Heart left ventricle (tissue), 16 donors: ENCODE measurements around the gene ZC3H7A. TPM values are rescaled to one million over a fixed set of nuclear protein-coding genes. Genes with fewer than 3 reads are reported as not detected.

ENCODE experiments used
- ATAC-seq, 4 donors: fragments of 200-7000 bp; cut with Tn5 transposase; one replicate each; pipeline ENCODE4 v1.9.1; 2020 to 2022; ENCODE audit warnings: moderate library complexity in 4 of 4, mild to moderate bottlenecking in 3 of 4, moderate number of reproducible peaks in 1 of 4
- DNase-seq, 5 donors: peaks; one replicate each; pipeline ENCODE4 v3.0.0-alpha.2; 2020
- H3K27ac ChIP-seq, 12 donors: fragments of 200-600 bp; sonication (generic) in 4 of 12; one replicate each; pipeline versions ENCODE4 v1.5.0 to v1.8.0; 2016 to 2022; ENCODE audit warnings: mild to moderate bottlenecking in 2 of 12
- H3K27me3 ChIP-seq, 9 donors: fragments of 200-600 bp; sonication (generic) in 2 of 9; one replicate each; pipeline versions ENCODE4 v1.5.1 to v1.8.0; 2016 to 2022; ENCODE audit warnings: mild to moderate bottlenecking in 3 of 9
- H3K36me3 ChIP-seq, 9 donors: fragments of 200-600 bp; sonication (generic) in 2 of 9; one replicate each; pipeline versions ENCODE4 v1.5.0 to v1.8.0; 2018 to 2022; ENCODE audit warnings: mild to moderate bottlenecking in 2 of 9
- H3K4me1 ChIP-seq, 12 donors: fragments of 200-600 bp; sonication (generic) in 4 of 12; one replicate each; pipeline versions ENCODE4 v1.5.0 to v1.8.0; 2016 to 2022; ENCODE audit warnings: mild to moderate bottlenecking in 3 of 12
- H3K4me3 ChIP-seq, 12 donors: fragments of 200-600 bp; sonication (generic) in 4 of 12; one replicate each; pipeline versions ENCODE4 v1.5.0 to v1.8.0; 2017 to 2022; ENCODE audit warnings: mild to moderate bottlenecking in 9 of 12, moderate library complexity in 4 of 12
- H3K9me3 ChIP-seq, 12 donors: fragments of 200-600 bp; sonication (generic) in 4 of 12; one replicate each; pipeline versions ENCODE4 v1.5.0 to v1.8.0; 2016 to 2022; ENCODE audit warnings: mild to moderate bottlenecking in 1 of 12
- POLR2A ChIP-seq, 2 donors: fragments of 450-650 bp; IDR thresholded peaks; one replicate each; pipeline ENCODE4 v1.6.1; 2017; ENCODE audit warnings: antibody characterized with exemption in 2 of 2, mild to moderate bottlenecking in 2 of 2, moderate library complexity in 2 of 2
- WGBS, 4 donors: extraction: QIAGEN DNeasy Blood & Tissue Kit in 2 of 4; methylation state at CpG; one replicate each; pipeline versions ENCODE4 v1.1.5 to v1.1.7; 2013 to 2018; 5-methylcytosine and 5-hydroxymethylcytosine counted together
- intact Hi-C, 10 donors: fragments of 100-400 bp; cut with DNase I; formaldehyde crosslinking; loops; one replicate each; pipeline versions ENCODE4 v1.11.1 to v1.14.2; 2022
- polyA plus RNA-seq, 2 donors: library from polyadenylated mRNA; stranded (reverse); fragments of 200-250 nt; gene quantifications; one replicate each; pipeline ENCODE4 v1.2.3, GENCODE V29; 2013
- total RNA-seq, 9 donors: library from RNA; depleted of rRNA in 2 of 9; stranded (reverse); fragments of >200 nt in 2 of 9; fragmentation: NEBNext Ultra II Directional in 3 of 9; extraction: Animal tissue kit (Norgen Biotek cat#: 25700) in 3 of 9; gene quantifications; one replicate each; pipeline versions ENCODE4 v1.1.0 to v1.2.4, GENCODE V29; 2016 to 2023
- TF ChIP-seq, protein P1 (sequence below), 12 donors: fragments of 200-600 bp; sonication (generic) in 4 of 12; IDR thresholded peaks; one replicate each; pipeline versions ENCODE4 v1.5.0 to v1.8.0; 2018 to 2022; ENCODE audit warnings: antibody characterized with exemption in 12 of 12, mild to moderate bottlenecking in 5 of 12
- donor health status: ischemic (EF 13 %, LVEDD 7.1; RV severe dilation, severe dysfunction).
- donor health status: healthy with polysubstance abuse.
- donor health status: DM: no; HTN: yes; CAD: no.
- donor health status: DM: no; HTN: no; CAD: no.
- donor health status: ischemic (EF 25% LVEDD 6.9; RV normal size, moderate dysfunction).
- donor health status: ischemic (EF 25% LVEDD 5.7; RV mildly dilated, moderate dysfunction).
- donor health status: healthy.
- donor health status: DM: yes; HTN: yes; CAD: no.
- donor health status: ischemic (EF 35%, LVEDD 5.7; RV mildly dilated, moderate dysfunction).
- donor health status: nonischemic (EF 11% LVEDD 7.7; RV severe dilation, severe dysfunction).
- donor health status: DM: yes; HTN: yes; CAD: no.
- donor health status: PGD.
- donor health status: ischemic (EF 29% LVEDD 5.4; RV normal size, mild dysfunction).
- donor health status: nonischemic (EF 23%, LVEDD 6.1; RV moderate dilation, normal function).

The ZC3H7A gene
- total and polyA plus RNA-seq, 11 donors, result 16.9 to 42.3 (median 27.9) TPM

- no peak for DNase-seq
- no peak for ATAC-seq
- Histone ChIP-seq H3K4me1 (peaks cover 0 to 12% (median under 1%) of the 10 kb centered on the region in 12 donors), H3K36me3 (peaks cover 0 to 80% (median 69%) of the 10 kb centered on the region in 9 donors), H3K27me3 (no peaks in the 10 kb centered on the region), H3K27ac (peak overlapping the region in 1 of 12 donors; percentile 9), H3K9me3 (no peaks in the 10 kb centered on the region), H3K4me3 (no peak overlapping the region)
- 84 to 91% (median 87%) methylated on average over 8 of the region's 8 CpGs for WGBS, 4 donors
- TF ChIP-seq POLR2A (IDR thresholded peaks at IDR 0.05), result no peak
- TF ChIP-seq, protein P1, sequence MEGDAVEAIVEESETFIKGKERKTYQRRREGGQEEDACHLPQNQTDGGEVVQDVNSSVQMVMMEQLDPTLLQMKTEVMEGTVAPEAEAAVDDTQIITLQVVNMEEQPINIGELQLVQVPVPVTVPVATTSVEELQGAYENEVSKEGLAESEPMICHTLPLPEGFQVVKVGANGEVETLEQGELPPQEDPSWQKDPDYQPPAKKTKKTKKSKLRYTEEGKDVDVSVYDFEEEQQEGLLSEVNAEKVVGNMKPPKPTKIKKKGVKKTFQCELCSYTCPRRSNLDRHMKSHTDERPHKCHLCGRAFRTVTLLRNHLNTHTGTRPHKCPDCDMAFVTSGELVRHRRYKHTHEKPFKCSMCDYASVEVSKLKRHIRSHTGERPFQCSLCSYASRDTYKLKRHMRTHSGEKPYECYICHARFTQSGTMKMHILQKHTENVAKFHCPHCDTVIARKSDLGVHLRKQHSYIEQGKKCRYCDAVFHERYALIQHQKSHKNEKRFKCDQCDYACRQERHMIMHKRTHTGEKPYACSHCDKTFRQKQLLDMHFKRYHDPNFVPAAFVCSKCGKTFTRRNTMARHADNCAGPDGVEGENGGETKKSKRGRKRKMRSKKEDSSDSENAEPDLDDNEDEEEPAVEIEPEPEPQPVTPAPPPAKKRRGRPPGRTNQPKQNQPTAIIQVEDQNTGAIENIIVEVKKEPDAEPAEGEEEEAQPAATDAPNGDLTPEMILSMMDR (IDR thresholded peaks at IDR 0.05), result no peak
- intact Hi-C loops, result loop anchor here in 9 of 10 donors (1.0 to 10.0 kb wide), 7 partner anchors 71 to 751 kb away; no protein-coding TSS in a partner anchor
Measured at GRCh38 chr16:11715246-11715947, 81.7 kb downstream of the ZC3H7A start.

DNA sequence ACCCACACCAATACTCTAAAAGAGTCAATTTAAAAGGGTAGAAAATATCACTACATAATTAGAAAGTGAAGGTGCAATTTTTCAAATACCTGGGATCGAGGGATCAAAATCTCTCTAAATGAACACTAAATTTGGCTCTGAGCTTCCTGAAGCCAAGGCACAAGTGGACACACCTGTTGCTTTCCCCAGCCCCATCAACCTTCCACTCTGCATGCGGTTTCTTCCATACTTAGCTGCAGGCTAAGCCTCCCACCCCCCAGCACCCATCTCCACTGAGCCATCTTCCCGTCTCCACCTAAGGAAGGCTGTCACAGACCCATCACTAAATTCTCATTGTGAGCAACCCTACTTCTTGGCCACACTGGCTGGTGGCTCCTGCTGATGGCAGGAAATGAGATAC, 84.9 kb downstream of the ZC3H7A start:
- Histone ChIP-seq H3K9me3 (no peaks in the 10 kb centered on the region), H3K27ac (peak overlapping the region in 1 of 12 donors; percentile 45), H3K36me3 (peaks cover 0 to 75% (median 63%) of the 10 kb centered on the region in 9 donors), H3K27me3 (no peaks in the 10 kb centered on the region), H3K4me3 (no peak overlapping the region), H3K4me1 (peaks cover 0 to 22% (median 4%) of the 10 kb centered on the region in 12 donors)
- ATAC-seq, result no peak
- WGBS, 4 donors, result 95 to 98% (median 96%) methylated on average over 3 of the region's 3 CpGs
- no peak for TF ChIP-seq POLR2A (IDR thresholded peaks at IDR 0.05)
- TF ChIP-seq, protein P1 (IDR thresholded peaks at IDR 0.05), result no peak
- DNase-seq, result no peak
- intact Hi-C loops, result loop anchor here in 9 of 10 donors (2.0 to 10.0 kb wide), 10 partner anchors 35 to 747 kb away; partner anchors contain the start of gene SNN (in 1 of the 9)

- intact Hi-C loops, result loop anchor here in 9 of 10 donors (2.0 to 10.0 kb wide), 10 partner anchors 34 to 747 kb away; partner anchors contain the start of gene SNN (in 1 of the 9)
- Histone ChIP-seq H3K4me1 (peaks cover 0 to 26% (median 4%) of the 10 kb centered on the region in 12 donors), H3K36me3 (peaks cover 0 to 75% (median 63%) of the 10 kb centered on the region in 9 donors), H3K27me3 (no peaks in the 10 kb centered on the region), H3K9me3 (no peaks in the 10 kb centered on the region), H3K4me3 (no peak overlapping the region), H3K27ac (peak overlapping the region in 1 of 12 donors; percentile 45)
- DNase-seq, result no peak
- WGBS, 4 donors, result 76 to 81% (median 78%) methylated on average over 4 of the region's 4 CpGs
- TF ChIP-seq POLR2A (IDR thresholded peaks at IDR 0.05), result no peak
- TF ChIP-seq, protein P1 (IDR thresholded peaks at IDR 0.05), result no peak
- ATAC-seq, result peak in 2 of 4 donors; percentile 30 to 72
Measured at GRCh38 chr16:11711662-11712061, 85.4 kb downstream of the ZC3H7A start.

DNA sequence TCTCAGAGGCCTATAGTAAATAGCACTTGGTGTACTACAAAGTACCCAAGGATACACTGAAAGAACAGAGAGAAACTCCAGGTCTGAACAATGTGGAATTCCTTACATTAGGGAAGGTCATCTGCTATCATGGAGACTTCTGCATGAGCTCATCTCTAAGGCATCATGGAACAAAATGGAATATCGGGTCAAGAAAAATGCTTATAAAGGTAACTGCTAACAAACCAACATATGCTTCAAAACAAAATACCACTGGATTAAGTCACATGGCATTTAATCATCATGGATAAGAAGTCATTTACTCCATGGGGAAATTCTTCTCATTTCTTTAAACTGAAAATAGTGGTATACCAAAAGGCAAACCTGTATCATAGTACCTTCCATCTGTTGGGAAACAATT, 88.6 kb downstream of the ZC3H7A start:
- Histone ChIP-seq H3K4me1 (peaks cover 0 to 45% (median 18%) of the 10 kb centered on the region in 12 donors), H3K27ac (peak overlapping the region in 5 of 12 donors; percentile 4 to 83 (median 24)), H3K4me3 (no peak overlapping the region), H3K9me3 (no peaks in the 10 kb centered on the region), H3K36me3 (peaks cover 0 to 56% (median 51%) of the 10 kb centered on the region in 9 donors), H3K27me3 (no peaks in the 10 kb centered on the region)
- TF ChIP-seq, protein P1 (IDR thresholded peaks at IDR 0.05), result no peak
- no peak for TF ChIP-seq POLR2A (IDR thresholded peaks at IDR 0.05)
- DNase-seq (no peak), ATAC-seq (no peak)
- intact Hi-C loops, result no loop called here
- WGBS, 4 donors, result 60 to 82% (median 74%) methylated on average over 1 of the region's 1 CpG
